Nephron (organoid): ENCODE data around the gene ADCYAP1R1.
A peak's percentile ranks its signal among the peaks of the same experiment; 100 is the strongest.

ENCODE experiments used
- H3K27ac Mint-ChIP-seq, 3 experiments: 2 replicates each; pipeline ENCODE4 v1.8.0; 2020; ENCODE audit warnings: mixed read lengths in 3 of 3, mild to moderate bottlenecking in 2 of 3, moderate library complexity in 1 of 3
- H3K27me3 Mint-ChIP-seq: 2 replicates; pipeline ENCODE4 v1.8.0; 2021; ENCODE audit warnings: low read depth, mild to moderate bottlenecking, moderate library complexity, mixed read lengths
- H3K36me3 Mint-ChIP-seq: 2 replicates; pipeline ENCODE4 v1.8.0; 2020; ENCODE audit warnings: low read depth, mixed read lengths
- H3K4me1 Mint-ChIP-seq: 2 replicates; pipeline ENCODE4 v1.8.0; 2020; ENCODE audit warnings: mixed read lengths
- H3K4me3 Mint-ChIP-seq, 3 experiments: 2 replicates each; pipeline ENCODE4 v1.8.0; 2020; ENCODE audit warnings: mild to moderate bottlenecking in 3 of 3, mixed read lengths in 3 of 3, moderate library complexity in 2 of 3
- H3K9me3 Mint-ChIP-seq: 2 replicates; pipeline ENCODE4 v1.8.0; 2020; ENCODE audit warnings: mixed read lengths
- TF ChIP-seq, protein P1 (sequence below), 3 experiments: fragments of 200-600 bp; sonication (generic); IDR thresholded peaks; one replicate each; pipeline ENCODE4 v1.5.0; 2021; ENCODE audit warnings: antibody characterized with exemption in 3 of 3; ENCODE audit not compliant: unreplicated experiment in 3 of 3

Gene ADCYAP1R1

DNA sequence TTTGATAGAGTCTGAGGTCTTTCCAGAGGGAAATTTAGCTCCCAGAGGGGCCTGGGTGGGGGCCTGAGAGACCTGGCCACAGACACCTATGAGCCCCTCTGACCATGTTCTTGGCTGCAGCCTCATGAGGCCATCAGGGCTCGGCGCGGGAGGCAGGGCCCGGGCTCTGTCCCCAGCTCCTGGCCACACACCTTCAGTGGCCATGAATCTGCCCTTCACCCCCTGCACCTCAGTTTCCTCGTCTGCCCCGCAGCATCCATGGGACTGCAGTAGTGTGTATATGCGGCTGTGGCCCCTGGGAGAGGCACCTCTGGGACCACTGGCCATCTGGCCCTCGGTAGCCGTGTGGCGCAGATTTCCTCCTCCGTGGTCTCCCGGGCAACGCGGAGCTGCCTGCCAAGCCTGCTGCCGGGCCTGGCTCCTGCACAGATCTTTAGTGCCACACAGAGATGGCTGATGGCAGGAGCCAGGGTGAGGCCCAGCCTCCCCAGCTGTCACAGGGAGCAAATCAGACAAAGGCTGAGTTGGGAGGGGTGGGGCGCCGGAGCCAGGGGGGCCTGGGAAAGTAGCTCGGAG lies 23.6 kb upstream of the ADCYAP1R1 start:
- Mint-ChIP-seq H3K27ac (peak overlapping the region; percentile 81 to 93 (median 83)), H3K36me3 (no peaks in the 10 kb centered on the region), H3K27me3 (peaks cover 31% of the 10 kb centered on the region), H3K4me1 (peaks cover 65% of the 10 kb centered on the region), H3K4me3 (no peak overlapping the region), H3K9me3 (no peaks in the 10 kb centered on the region)
- TF ChIP-seq, protein P1, sequence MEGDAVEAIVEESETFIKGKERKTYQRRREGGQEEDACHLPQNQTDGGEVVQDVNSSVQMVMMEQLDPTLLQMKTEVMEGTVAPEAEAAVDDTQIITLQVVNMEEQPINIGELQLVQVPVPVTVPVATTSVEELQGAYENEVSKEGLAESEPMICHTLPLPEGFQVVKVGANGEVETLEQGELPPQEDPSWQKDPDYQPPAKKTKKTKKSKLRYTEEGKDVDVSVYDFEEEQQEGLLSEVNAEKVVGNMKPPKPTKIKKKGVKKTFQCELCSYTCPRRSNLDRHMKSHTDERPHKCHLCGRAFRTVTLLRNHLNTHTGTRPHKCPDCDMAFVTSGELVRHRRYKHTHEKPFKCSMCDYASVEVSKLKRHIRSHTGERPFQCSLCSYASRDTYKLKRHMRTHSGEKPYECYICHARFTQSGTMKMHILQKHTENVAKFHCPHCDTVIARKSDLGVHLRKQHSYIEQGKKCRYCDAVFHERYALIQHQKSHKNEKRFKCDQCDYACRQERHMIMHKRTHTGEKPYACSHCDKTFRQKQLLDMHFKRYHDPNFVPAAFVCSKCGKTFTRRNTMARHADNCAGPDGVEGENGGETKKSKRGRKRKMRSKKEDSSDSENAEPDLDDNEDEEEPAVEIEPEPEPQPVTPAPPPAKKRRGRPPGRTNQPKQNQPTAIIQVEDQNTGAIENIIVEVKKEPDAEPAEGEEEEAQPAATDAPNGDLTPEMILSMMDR (IDR thresholded peaks at IDR 0.05; ENCODE audit: unreplicated experiment in 3 of 3) = no peak

DNA sequence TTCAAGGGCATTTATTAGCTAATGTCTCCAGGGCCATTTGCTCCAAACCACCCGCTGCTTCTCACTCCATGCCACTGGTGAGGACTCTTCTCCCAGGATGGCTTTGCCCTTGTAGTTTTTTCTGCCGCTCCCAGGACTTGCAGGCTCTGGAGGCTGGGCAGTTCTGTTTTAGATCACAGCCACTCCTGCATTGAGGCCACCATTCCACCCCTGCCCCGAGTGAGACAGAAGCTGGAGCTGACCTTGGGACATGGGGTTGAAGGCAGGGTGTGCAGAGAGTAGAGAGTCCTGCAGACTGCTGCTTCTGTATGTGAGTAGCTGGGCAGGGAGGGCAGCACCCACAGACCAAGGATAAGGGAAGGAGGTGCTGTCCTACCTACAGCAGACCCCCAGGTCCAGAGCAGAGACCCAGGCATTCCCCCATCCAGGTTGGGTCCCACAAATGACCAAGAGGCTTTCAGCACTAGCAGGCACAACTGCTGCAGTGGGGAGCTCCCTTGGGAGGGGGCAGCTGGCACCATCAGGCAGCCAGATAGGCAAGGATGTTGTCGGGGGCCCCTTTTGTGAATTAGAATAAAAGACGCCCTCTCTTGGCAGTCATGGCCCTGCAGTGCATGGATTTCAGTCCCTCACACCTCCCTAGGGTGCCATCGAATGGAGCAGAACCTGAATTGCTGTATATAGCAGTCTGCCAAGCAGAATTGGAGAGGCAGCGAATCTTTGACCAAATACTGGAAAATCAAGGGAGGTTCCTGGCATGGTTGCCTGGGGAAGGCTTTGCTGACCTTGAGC lies 22.7 kb upstream of the ADCYAP1R1 start:
- Mint-ChIP-seq H3K4me1 (peaks cover 67% of the 10 kb centered on the region), H3K36me3 (no peaks in the 10 kb centered on the region), H3K27me3 (peaks cover 39% of the 10 kb centered on the region), H3K27ac (peak overlapping the region; percentile 42 to 83 (median 73)), H3K4me3 (no peak overlapping the region), H3K9me3 (no peaks in the 10 kb centered on the region)
- TF ChIP-seq, protein P1 (IDR thresholded peaks at IDR 0.05; ENCODE audit: unreplicated experiment in 3 of 3) = no peak

DNA sequence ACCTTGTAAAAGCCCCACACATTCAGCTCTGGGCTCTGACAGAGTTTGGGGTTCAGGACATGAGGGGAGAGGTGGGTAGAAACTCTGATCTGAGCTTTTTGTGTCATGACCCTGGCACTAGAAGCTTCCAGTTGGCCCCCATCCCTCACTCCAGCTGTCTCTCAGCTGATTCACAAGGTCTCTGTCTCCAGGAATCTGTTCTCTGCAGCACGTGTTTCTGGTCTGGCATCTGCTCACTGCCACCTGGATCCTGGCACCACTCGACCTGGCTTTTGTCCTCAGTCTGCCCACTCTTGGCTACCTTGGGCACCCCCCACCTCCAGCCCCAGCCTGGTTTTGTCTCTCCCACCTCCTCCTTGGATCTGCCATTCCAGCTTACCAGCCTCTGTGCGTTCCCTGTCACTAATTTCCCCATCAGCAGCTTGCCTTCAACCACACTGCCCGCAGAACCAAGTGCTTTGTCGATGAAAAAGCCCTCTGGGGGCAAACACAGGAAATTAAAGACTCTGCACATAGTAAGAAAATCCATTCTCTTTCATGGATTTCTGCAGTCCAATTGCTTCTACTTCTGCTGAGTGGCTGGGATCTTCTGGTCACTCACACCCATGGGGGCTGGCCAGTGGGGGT lies 18.3 kb upstream of the ADCYAP1R1 start:
- Mint-ChIP-seq H3K36me3 (no peaks in the 10 kb centered on the region), H3K27me3 (peaks cover 49% of the 10 kb centered on the region), H3K4me3 (no peak overlapping the region), H3K4me1 (peaks cover 29% of the 10 kb centered on the region), H3K9me3 (no peaks in the 10 kb centered on the region), H3K27ac (no peak overlapping the region)
- TF ChIP-seq, protein P1 (IDR thresholded peaks at IDR 0.05; ENCODE audit: unreplicated experiment in 3 of 3) = no peak

DNA sequence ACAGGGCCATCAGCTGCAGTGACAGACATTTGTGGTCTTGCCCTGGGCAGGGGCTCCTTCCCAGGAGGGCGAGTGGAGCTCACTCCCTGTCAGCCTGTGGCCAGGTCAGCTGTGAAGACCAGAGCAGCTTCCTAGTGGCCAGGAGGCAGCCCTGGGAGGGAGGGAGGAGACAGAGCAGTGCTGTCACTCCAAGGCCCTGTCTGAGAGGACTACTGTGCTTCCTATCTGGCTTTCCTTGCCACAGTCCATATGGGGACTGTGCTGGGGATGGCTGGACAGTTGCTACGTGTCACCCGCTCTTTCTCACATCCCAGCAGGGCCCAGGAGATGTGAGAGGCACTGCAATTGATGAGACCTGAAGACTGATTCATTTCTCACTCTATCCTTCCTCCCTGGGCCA lies 15.2 kb upstream of the ADCYAP1R1 start:
- Mint-ChIP-seq H3K36me3 (no peaks in the 10 kb centered on the region), H3K4me3 (no peak overlapping the region), H3K27ac (no peak overlapping the region), H3K9me3 (no peaks in the 10 kb centered on the region), H3K4me1 (peaks cover 16% of the 10 kb centered on the region), H3K27me3 (peaks cover 48% of the 10 kb centered on the region)
- TF ChIP-seq, protein P1 (IDR thresholded peaks at IDR 0.05; ENCODE audit: unreplicated experiment in 3 of 3) = no peak

DNA sequence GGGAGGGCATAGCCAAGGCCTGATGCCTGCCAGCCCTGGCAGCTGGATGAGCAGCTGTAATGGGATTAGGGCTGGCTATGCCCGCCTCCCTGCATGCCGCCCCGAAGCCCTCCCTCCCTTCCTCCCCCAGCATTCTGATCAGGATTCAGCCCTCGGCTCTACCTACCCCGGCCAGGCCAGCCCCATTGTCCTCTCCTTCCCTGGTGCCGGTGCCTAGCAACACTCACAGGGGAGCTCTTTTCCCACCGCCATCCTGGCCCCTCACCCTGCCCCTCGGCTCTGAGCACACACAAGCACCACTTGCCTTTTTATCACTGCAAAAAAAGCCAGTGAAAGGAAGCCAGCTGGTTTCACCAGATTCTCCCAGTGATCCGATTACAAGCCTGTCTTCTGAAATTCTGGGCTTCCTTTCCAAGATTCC lies 9.0 kb upstream of the ADCYAP1R1 start:
- H3K36me3 Mint-ChIP-seq = no peaks in the 10 kb centered on the region
- peaks cover 22% of the 10 kb centered on the region for H3K4me1 Mint-ChIP-seq

More for the DNA sequence above, 9.0 kb upstream of the ADCYAP1R1 start:
- TF ChIP-seq, protein P1 (IDR thresholded peaks at IDR 0.05; ENCODE audit: unreplicated experiment in 3 of 3) = no peak
- no peaks in the 10 kb centered on the region for H3K9me3 Mint-ChIP-seq
- peaks cover 51% of the 10 kb centered on the region for H3K27me3 Mint-ChIP-seq
- peak overlapping the region in 1 of 3 experiments; percentile 4 for H3K4me3 Mint-ChIP-seq
- H3K27ac Mint-ChIP-seq = peak overlapping the region; percentile 9 to 39 (median 33)
